Measurements from ENCODE around the gene TBKBP1.

- TF ChIP-seq CTCF (IDR thresholded peaks at IDR 0.05) = no peak
- no peak for TF ChIP-seq POLR2AphosphoS5 (IDR thresholded peaks at IDR 0.05)
These were observed 8.2 kb upstream of the TBKBP1 start for GRCh38 chr17:47685556-47686275.
